Prostate gland (tissue), 2 donors: ENCODE measurements around the gene SQSTM1. TPM values are rescaled to one million over a fixed set of nuclear protein-coding genes. Genes with fewer than 3 reads are reported as not detected.

Experiments used
- DNase-seq: peaks from one replicate; pipeline ENCODE4 v3.0.0-alpha.2; 2019; ENCODE audit warnings: low spot score
- H3K27ac ChIP-seq, 2 donors: fragments of 200-600 bp; sonication (generic); 2 replicates each; pipeline ENCODE4 v1.5.1; 2017 to 2019
- H3K27me3 ChIP-seq: fragments of 200-600 bp; sonication (generic); replicated peaks from 2 replicates; pipeline ENCODE4 v1.5.1; 2019; ENCODE audit not compliant: insufficient read depth
- H3K36me3 ChIP-seq, 2 donors: fragments of 200-600 bp; sonication (generic); 1 replicate in 1 of 2; 2 replicates in 1 of 2; pipeline versions ENCODE4 v1.5.1 to v1.8.1; 2017 to 2019
- H3K4me1 ChIP-seq: fragments of 200-600 bp; sonication (generic); replicated peaks from 2 replicates; pipeline ENCODE4 v1.5.1; 2019
- H3K4me3 ChIP-seq, 2 donors: fragments of 200-600 bp; sonication (generic); 2 replicates each; pipeline ENCODE4 v1.5.1; 2017 to 2019
- H3K9me3 ChIP-seq: fragments of 200-600 bp; sonication (generic); 2 replicates; pipeline ENCODE4 v1.5.1; 2017
- POLR2A ChIP-seq: fragments of 450-650 bp; IDR thresholded peaks from one replicate; pipeline ENCODE4 v1.6.1; 2016; ENCODE audit warnings: antibody characterized with exemption, mild to moderate bottlenecking
- POLR2AphosphoS5 ChIP-seq: sonication (generic); formaldehyde crosslinking; IDR thresholded peaks from one replicate; pipeline ENCODE4 v1.6.1; 2017; ENCODE audit warnings: antibody characterized with exemption
- WGBS: methylation state at CpG from one replicate; pipeline ENCODE4 v1.1.5; 2018; 5-methylcytosine and 5-hydroxymethylcytosine counted together
- intact Hi-C: fragments of 100-400 bp; cut with DNase I; formaldehyde crosslinking; loops from one replicate; pipeline ENCODE4 v1.14.2; 2022
- total RNA-seq, 2 donors: library from RNA; depleted of rRNA; stranded (reverse); fragments of >200 nt; gene quantifications; one replicate each; pipeline ENCODE4 v1.1.0, GENCODE V29; 2016
- TF ChIP-seq, protein P1 (sequence below), 4 experiments: fragments of 200-600 bp in 2 of 4; fragments of 450-650 bp in 2 of 4; sonication (generic) in 2 of 4; IDR thresholded peaks; 1 replicate in 3 of 4; 2 replicates in 1 of 4; pipeline ENCODE4 v1.5.1; 2016 to 2019; ENCODE audit warnings: antibody characterized with exemption in 4 of 4, mild to moderate bottlenecking in 2 of 4, moderate library complexity in 2 of 4

The SQSTM1 gene
- total RNA-seq, 2 donors from 2014 or later = 377 to 527 TPM

DNA sequence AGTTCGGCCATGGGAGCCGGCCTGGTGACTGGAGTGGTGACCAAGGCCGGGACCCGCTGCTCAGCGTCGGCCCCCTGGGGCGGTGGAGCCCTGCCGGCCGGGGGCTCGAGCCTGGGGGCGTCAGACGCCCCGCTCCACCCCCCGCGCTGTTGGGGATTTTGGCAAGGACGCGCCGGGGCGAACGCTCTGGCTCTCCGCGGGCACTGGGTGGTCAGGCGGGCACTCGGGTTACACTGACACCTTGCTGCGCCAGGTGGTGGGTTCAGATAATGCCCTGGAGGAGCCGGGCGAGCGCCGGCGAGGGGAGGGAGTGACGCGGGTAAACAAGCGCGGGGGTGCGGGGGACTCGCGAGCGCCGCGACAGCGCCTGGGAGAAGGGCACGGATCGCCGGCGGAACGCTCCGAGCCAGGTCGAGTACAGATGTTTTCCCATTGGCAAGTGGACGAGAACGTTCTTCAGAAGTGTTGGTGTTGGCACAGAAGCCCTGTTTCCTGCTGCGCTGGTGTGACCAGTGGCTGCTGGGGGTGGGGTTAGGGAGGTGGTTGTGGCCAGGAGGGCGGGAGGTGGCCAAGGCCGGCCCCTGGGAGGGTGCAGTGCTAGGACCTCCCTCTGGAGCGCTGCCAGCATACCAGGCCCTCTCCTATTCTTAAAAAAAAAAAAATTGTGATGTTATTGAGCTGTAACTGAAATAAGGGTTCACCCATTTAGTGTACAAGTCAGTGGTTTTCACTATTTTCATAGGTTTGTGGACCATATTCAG is 773 bp downstream of the SQSTM1 start:
- TF ChIP-seq, protein P1, sequence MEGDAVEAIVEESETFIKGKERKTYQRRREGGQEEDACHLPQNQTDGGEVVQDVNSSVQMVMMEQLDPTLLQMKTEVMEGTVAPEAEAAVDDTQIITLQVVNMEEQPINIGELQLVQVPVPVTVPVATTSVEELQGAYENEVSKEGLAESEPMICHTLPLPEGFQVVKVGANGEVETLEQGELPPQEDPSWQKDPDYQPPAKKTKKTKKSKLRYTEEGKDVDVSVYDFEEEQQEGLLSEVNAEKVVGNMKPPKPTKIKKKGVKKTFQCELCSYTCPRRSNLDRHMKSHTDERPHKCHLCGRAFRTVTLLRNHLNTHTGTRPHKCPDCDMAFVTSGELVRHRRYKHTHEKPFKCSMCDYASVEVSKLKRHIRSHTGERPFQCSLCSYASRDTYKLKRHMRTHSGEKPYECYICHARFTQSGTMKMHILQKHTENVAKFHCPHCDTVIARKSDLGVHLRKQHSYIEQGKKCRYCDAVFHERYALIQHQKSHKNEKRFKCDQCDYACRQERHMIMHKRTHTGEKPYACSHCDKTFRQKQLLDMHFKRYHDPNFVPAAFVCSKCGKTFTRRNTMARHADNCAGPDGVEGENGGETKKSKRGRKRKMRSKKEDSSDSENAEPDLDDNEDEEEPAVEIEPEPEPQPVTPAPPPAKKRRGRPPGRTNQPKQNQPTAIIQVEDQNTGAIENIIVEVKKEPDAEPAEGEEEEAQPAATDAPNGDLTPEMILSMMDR (IDR thresholded peaks at IDR 0.05) = peak in 1 of 4 experiments; percentile 37
- peak; percentile 97 for TF ChIP-seq POLR2A
- peak; percentile 99 for TF ChIP-seq POLR2AphosphoS5
- intact Hi-C loops = loop anchor here (2.0 to 5.0 kb wide), 3 partner anchors 15 to 124 kb away; partner anchors contain the start of genes CANX, MGAT4B and MRNIP
- Histone ChIP-seq H3K4me3 (peak overlapping the region; percentile 98 to 100), H3K9me3 (no peaks in the 10 kb centered on the region), H3K4me1 (peaks cover 32% of the 10 kb centered on the region), H3K36me3 (peaks cover 23 to 31% of the 10 kb centered on the region in 2 donors), H3K27ac (peak overlapping the region; percentile 100), H3K27me3 (no peaks in the 10 kb centered on the region)
- peak; percentile 97 for DNase-seq
- under 1% methylated on average over 40 of the region's 54 CpGs for WGBS

DNA sequence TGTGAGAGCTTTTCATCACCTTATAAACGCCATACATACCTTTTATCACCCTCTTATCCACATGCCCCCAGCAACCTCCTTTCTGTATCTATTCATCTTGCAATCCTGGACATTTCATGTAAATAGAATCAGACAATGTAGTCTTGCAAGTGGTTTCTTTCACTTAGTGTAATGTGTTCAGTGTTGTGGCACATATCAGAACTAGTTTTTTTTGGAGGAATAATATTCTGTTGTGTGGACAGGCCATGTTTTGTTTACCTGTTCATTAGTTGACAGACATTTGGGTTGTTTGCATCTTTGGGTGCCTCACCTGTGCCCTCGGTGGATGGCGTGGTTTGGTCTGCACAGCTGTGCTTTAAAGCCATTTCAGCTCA is 1.3 kb downstream of the SQSTM1 start:
- TF ChIP-seq POLR2A = no peak
- TF ChIP-seq POLR2AphosphoS5 = no peak
- TF ChIP-seq, protein P1 (IDR thresholded peaks at IDR 0.05) = no peak
- peak overlapping the region; percentile 100 for H3K27ac ChIP-seq
- H3K9me3 ChIP-seq = no peaks in the 10 kb centered on the region
- intact Hi-C loops = loop anchor here (5.0 kb wide), 2 partner anchors 35 to 125 kb away; partner anchors contain the start of genes CANX and MRNIP
- H3K36me3 ChIP-seq = peaks cover 26 to 33% of the 10 kb centered on the region in 2 donors
- H3K4me3 ChIP-seq = peak overlapping the region; percentile 98 to 100
- WGBS = 54% methylated on average over 3 of the region's 3 CpGs
- H3K4me1 ChIP-seq = peaks cover 32% of the 10 kb centered on the region
- no peaks in the 10 kb centered on the region for H3K27me3 ChIP-seq
- DNase-seq = no peak

DNA sequence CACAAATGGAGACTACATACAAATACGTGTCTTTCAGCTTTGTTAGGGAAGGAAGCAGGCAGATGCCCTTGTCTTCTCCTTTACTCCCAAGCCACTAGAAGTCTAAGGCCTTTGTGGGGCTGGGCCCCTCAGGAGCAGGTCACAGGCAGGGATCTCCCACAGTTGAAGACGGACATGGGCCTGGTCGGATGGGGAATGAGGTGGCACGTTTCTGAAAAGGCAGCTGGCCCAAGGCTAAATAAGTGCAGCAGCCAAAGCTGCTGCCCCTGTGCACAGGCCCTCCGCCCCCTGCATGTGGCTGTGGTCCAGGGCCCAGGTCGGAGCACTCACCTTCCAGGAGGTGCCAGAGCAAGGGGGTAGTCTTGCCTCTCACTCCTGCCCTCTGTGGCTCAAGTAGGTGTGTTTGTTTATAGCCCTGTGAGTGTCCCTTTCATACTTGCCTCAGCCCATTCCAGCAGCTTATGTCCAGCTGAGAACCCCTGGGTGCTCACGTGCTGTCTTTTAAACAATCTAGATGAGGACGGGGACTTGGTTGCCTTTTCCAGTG is 1.8 kb downstream of the SQSTM1 start:
- peaks cover 26 to 33% of the 10 kb centered on the region in 2 donors for H3K36me3 ChIP-seq
- H3K9me3 ChIP-seq = no peaks in the 10 kb centered on the region
- WGBS = 40% methylated on average over 8 of the region's 8 CpGs
- no peak for DNase-seq
- no peaks in the 10 kb centered on the region for H3K27me3 ChIP-seq
- H3K4me1 ChIP-seq = peaks cover 32% of the 10 kb centered on the region
- intact Hi-C loops = loop anchor here (5.0 kb wide), 2 partner anchors 35 to 125 kb away; partner anchors contain the start of genes CANX and MRNIP
- TF ChIP-seq, protein P1 (IDR thresholded peaks at IDR 0.05) = no peak
- TF ChIP-seq POLR2AphosphoS5 = no peak
- TF ChIP-seq POLR2A = no peak
- H3K4me3 ChIP-seq = peak overlapping the region; percentile 98 to 100
- peak overlapping the region; percentile 100 for H3K27ac ChIP-seq

DNA sequence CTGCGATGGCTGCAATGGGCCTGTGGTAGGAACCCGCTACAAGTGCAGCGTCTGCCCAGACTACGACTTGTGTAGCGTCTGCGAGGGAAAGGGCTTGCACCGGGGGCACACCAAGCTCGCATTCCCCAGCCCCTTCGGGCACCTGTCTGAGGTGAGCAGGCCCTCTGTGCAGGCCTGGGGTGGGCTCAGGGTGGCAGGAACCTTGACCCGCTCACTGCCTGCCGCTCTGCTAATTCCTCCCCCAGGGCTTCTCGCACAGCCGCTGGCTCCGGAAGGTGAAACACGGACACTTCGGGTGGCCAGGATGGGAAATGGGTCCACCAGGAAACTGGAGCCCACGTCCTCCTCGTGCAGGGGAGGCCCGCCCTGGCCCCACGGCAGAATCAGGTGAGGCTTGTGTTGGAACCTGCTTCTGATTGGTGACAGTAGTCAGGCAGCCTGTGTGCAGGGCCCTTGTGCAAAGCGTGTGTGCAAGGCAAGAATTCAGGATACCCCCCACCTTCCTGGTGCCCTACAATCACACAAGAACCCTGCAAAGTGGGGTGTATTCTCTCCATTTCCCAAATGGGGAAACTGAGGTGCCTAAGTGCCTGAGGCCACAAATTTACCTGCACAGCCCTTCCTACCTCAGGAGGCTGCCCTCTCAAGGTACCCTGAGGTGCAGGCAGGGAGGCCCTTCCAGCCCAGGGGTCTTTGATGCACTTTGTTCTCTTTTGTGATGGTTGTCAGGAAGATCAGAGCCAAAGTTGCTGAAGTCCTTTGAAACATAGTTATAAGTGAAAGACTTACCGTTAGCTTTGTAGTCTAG is 3.4 kb downstream of the SQSTM1 start:
- Histone ChIP-seq H3K27ac (no peak overlapping the region), H3K36me3 (peaks cover 26 to 33% of the 10 kb centered on the region in 2 donors), H3K4me1 (peaks cover 27% of the 10 kb centered on the region), H3K4me3 (no peak overlapping the region), H3K9me3 (no peaks in the 10 kb centered on the region), H3K27me3 (no peaks in the 10 kb centered on the region)
- intact Hi-C loops = loop anchor here (5.0 kb wide), 2 partner anchors 33 to 127 kb away; partner anchors contain the start of genes CANX and MRNIP
- TF ChIP-seq, protein P1 (IDR thresholded peaks at IDR 0.05) = no peak
- TF ChIP-seq POLR2A = no peak
- TF ChIP-seq POLR2AphosphoS5 = no peak
- WGBS = 91% methylated on average over 21 of the region's 22 CpGs
- no peak for DNase-seq
